RWPE1 (cell line): ENCODE data around the gene PHLDB3.

Experiments
- CTCF ChIA-PET: fragments of 350-600 bp; sonication (Branson Sonifier 250); formaldehyde crosslinking; extraction: SDS; loops from one replicate; lab custom pipeline; 2021; lab: Yijun Ruan, JAX
- POLR2A ChIA-PET: fragments of 400-600 bp; formaldehyde crosslinking; extraction: SDS; loops from one replicate; lab custom pipeline; 2020; ENCODE audit warnings: antibody characterized with exemption; ENCODE audit not compliant: low non-redundant PET; lab: Yijun Ruan, JAX
- DNase-seq: peaks from one replicate; pipeline ENCODE4 v3.0.0; 2012; ENCODE audit warnings: low spot score
- H3K27ac ChIP-seq: fragments of 450-650 bp; 2 replicates; pipeline ENCODE4 v1.5.1; 2017
- TF ChIP-seq, protein P1 (sequence below): fragments of 450-650 bp; conservative IDR thresholded peaks from 2 replicates; pipeline ENCODE4 v1.5.1; 2017; ENCODE audit warnings: low read depth, mild to moderate bottlenecking

PHLDB3 gene

DNA sequence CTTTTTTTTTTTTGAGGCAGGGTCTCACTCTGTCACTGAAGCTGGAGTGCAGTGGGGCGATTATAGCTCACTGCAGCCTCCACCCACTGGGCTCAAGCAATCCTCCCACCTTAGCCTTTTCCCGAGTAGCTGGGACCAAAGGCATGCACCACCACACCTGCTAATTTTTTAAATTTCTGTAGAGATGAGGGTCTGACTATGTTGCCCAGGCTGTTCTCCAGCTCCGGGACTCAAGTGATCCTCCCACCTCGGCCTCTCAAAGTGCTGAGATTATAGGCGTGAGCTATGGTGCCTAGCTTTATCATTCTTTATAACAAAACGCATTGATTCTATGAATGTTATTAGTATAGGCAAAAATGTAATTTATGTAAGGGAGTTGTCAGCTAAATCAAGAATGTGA lies 21.3 kb downstream of the PHLDB3 start:
- ChIA-PET POLR2A (no interaction called here), CTCF (interaction anchor here (0.6 kb wide), 1 partner anchor 19 kb away, joined by 3 read pairs; no protein-coding TSS in a partner anchor)
- no peak overlapping the region for H3K27ac ChIP-seq
- TF ChIP-seq, protein P1, sequence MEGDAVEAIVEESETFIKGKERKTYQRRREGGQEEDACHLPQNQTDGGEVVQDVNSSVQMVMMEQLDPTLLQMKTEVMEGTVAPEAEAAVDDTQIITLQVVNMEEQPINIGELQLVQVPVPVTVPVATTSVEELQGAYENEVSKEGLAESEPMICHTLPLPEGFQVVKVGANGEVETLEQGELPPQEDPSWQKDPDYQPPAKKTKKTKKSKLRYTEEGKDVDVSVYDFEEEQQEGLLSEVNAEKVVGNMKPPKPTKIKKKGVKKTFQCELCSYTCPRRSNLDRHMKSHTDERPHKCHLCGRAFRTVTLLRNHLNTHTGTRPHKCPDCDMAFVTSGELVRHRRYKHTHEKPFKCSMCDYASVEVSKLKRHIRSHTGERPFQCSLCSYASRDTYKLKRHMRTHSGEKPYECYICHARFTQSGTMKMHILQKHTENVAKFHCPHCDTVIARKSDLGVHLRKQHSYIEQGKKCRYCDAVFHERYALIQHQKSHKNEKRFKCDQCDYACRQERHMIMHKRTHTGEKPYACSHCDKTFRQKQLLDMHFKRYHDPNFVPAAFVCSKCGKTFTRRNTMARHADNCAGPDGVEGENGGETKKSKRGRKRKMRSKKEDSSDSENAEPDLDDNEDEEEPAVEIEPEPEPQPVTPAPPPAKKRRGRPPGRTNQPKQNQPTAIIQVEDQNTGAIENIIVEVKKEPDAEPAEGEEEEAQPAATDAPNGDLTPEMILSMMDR: no peak
- DNase-seq: no peak

DNA sequence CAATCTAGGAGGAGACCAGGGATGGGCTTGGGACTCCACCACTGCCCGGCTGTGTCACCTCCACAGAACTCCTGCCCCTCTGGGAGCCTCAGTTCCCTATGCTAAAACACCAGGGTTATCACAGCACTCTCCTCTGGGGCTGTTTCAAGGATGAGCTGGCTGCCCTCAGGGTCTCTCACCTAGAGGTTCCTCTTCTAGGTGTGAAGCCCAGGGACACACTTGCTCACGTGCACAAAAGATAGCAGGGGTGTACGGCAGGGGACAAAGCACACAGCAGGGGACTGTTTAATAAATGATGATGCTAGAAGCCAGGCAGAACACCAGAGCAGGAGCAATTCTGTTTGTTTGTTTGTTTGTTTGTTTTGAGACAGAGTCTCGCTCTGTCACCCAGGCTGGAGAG lies 22.4 kb downstream of the PHLDB3 start:
- no peak overlapping the region for H3K27ac ChIP-seq
- ChIA-PET POLR2A (no interaction called here), CTCF (no interaction called here)
- TF ChIP-seq, protein P1: no peak
- no peak for DNase-seq

DNA sequence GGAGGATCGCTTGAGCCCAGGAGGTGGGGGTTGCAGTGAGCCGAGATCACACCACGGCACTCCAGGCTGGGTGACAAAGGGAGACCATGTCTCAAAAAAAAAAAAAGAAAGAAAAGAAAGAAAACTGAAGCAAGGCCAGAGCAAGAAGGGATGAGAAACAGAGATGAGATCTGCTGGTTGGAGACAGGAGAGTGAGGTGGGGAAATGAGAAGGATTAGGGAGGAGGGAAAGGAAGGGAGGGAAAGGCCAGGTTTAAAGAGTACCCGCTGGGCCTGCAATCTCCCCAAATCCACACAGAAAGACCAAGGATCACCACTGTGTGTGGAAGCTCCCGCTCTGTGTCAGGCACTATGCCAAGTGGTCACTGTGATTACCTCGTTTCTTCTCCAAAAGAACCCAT lies 22.8 kb downstream of the PHLDB3 start:
- TF ChIP-seq, protein P1: no peak
- ChIA-PET POLR2A (no interaction called here), CTCF (no interaction called here)
- DNase-seq: no peak
- H3K27ac ChIP-seq: no peak overlapping the region

DNA sequence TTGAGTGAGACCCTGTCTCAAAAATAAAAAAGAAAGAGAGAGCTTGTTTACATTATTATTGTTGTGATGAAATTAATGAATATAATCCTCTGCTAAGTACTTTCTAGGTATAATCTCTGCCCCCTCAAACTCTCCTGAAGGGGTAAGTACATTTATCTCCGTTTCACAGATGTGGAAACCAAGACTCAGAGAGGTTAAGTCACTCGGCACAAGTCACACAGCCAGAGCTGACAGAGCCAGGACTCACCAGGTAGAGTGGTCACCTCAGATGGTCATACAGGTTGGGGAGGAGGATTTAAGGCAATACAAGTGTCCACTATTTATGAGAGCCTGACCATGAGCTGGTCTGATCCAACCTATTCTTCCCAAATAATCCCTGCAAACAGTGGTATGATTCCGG lies 24.0 kb downstream of the PHLDB3 start:
- DNase-seq: no peak
- POLR2A ChIA-PET: no interaction called here
- TF ChIP-seq, protein P1: no peak
- H3K27ac ChIP-seq: no peak overlapping the region
- CTCF ChIA-PET: no interaction called here

DNA sequence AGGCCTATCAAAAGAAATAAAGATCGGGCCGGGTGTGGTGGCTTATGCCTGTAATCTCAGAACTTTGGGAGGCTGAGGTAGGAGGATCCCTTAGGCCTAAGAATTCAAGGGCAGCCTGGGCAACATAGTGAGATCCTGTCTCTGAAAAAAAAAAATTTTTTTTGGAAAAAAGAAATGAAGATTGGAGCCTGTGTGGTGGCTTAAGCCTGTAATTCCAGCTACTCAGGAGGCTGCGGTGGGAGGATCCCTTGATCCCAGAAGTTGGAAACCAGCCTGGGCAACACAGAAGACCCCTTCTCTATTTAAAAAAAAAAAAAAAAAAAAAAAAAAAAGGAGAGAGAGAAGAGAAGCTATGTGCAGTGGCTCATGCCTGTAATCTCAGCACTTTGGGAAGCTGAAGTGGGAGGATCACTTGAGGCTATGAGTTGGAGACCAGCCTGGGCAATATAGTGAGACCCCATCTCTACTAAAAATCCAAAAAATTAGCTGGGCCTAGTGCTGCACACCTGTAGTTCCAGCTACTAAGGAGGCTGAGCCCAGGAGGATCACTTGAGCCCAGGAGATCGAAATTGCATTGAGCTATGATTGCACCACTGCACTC lies 24.5 kb downstream of the PHLDB3 start:
- TF ChIP-seq, protein P1: no peak
- ChIA-PET CTCF (no interaction called here), POLR2A (no interaction called here)
- no peak overlapping the region for H3K27ac ChIP-seq
- no peak for DNase-seq

DNA sequence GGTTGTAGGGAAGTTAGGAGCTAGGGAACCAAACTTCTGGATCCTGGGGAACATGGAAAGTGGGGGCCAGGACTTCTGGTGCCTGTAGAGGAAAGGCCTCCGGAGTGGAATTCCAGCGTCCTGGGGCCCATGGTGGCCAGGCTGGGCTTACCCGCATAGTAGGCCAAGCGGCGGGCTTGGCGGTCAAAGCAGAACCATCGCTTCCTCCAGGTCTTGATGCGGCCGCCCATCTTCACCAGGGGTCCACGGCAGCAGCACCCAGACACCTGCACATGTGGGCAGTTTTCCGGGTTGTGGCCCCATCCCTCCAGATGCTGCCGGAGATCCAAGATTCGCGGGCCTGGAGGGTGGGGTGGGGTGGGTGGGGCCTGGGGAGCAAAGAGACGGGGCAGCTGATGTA lies 25.3 kb downstream of the PHLDB3 start:
- ChIA-PET CTCF (no interaction called here), POLR2A (no interaction called here)
- TF ChIP-seq, protein P1: no peak

More for the DNA sequence above, 25.3 kb downstream of the PHLDB3 start:
- no peak overlapping the region for H3K27ac ChIP-seq
- no peak for DNase-seq
